ENCODE data around the gene OXSR1. TPM values are rescaled to one million over a fixed set of nuclear protein-coding genes. Genes with fewer than 3 reads are reported as not detected.

Gene OXSR1
- total and polyA plus RNA-seq, 2 of the 13 experiments (the other 11 are each of a cell fraction or from before 2014, with no cell fraction given): 27.4 to 32.6 TPM

DNA sequence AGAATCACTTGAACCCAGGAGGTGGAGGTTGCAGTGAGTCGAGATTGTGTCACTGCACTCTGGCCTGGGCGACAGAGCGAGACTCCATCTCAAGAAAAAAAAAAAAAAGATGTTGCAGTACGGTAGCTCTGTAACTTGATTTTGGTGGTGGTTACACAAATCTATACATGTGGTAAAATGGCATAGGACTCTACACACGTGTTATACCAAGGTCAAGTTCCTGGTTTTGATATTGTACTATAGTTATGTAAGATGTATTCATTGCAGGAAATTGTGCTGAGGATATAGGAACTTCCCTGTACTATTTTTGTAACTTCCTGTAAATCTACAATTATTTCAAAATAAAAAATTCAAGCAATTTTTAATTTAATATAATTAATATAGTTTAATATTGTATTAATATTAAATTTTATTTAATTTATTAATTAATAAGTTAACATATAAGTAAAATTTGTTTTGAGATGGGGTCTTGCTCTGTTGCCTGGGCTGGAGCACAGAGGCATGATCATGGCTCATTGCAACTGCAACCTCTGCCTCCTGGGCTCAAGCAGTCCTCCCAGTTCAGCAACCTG, 16.9 kb upstream of the OXSR1 start:
- no peaks in the 10 kb centered on the region for H3K27me3 ChIP-seq (ENCODE audit: control insufficient read depth in 1 of 2, insufficient read depth in 2 of 2, low read length in 2 of 2)
- peaks cover 7% of the 10 kb centered on the region; the same call in 1 of the 2 replicates for H3K4me1 ChIP-seq (ENCODE audit: insufficient read depth, low read length)
- no peak overlapping the region for H3K4me3 ChIP-seq (replicated peaks in 1 of 3; ENCODE audit: insufficient read depth in 1 of 3, low read depth in 2 of 3, low read length in 3 of 3)
- FAIRE-seq (no peak), ATAC-seq (no peak), DNase-seq (ENCODE audit: low spot score) (no peak)
- no peak for TF ChIP-seq IRX3 (CRISPR knock-in tag; IDR thresholded peaks at IDR 0.05; ENCODE audit: borderline replicate concordance, low read depth)
- no peak for TF ChIP-seq NR2F2 (IDR thresholded peaks at IDR 0.05; ENCODE audit: borderline replicate concordance, low read depth)
- no peak for TF ChIP-seq ZNF251 (CRISPR knock-in tag; IDR thresholded peaks at IDR 0.05)
- TF ChIP-seq ZNF441 (CRISPR knock-in tag; IDR thresholded peaks at IDR 0.05; ENCODE audit: borderline replicate concordance): no peak
- TF ChIP-seq NKX3-1 (CRISPR knock-in tag; IDR thresholded peaks at IDR 0.05): no peak
- no peak for TF ChIP-seq ZNF746 (CRISPR knock-in tag; IDR thresholded peaks at IDR 0.05)
- no peak for TF ChIP-seq BHLHE40 (IDR thresholded peaks at IDR 0.05; ENCODE audit: low read length)
- TF ChIP-seq ZNF607 (CRISPR knock-in tag; IDR thresholded peaks at IDR 0.05; ENCODE audit: borderline replicate concordance): no peak
- TF ChIP-seq ZNF562 (CRISPR knock-in tag; IDR thresholded peaks at IDR 0.05; ENCODE audit: borderline replicate concordance): no peak
- TF ChIP-seq ZNF674 (CRISPR knock-in tag; IDR thresholded peaks at IDR 0.05; ENCODE audit: low read depth): no peak
- TF ChIP-seq, protein P1, sequence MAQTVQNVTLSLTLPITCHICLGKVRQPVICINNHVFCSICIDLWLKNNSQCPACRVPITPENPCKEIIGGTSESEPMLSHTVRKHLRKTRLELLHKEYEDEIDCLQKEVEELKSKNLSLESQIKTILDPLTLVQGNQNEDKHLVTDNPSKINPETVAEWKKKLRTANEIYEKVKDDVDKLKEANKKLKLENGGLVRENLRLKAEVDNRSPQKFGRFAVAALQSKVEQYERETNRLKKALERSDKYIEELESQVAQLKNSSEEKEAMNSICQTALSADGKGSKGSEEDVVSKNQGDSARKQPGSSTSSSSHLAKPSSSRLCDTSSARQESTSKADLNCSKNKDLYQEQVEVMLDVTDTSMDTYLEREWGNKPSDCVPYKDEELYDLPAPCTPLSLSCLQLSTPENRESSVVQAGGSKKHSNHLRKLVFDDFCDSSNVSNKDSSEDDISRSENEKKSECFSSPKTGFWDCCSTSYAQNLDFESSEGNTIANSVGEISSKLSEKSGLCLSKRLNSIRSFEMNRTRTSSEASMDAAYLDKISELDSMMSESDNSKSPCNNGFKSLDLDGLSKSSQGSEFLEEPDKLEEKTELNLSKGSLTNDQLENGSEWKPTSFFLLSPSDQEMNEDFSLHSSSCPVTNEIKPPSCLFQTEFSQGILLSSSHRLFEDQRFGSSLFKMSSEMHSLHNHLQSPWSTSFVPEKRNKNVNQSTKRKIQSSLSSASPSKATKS (CRISPR knock-in tag; IDR thresholded peaks at IDR 0.05): no peak
- 0 out of 2 replicates have a peak, but pooled peaks cover 9% of the 10 kb centered on the region for H3K9me3 ChIP-seq (ENCODE audit: low read length)
- no peaks in the 10 kb centered on the region for H3K79me2 ChIP-seq (ENCODE audit: insufficient read depth, low read length)
- no peaks in the 10 kb centered on the region for H3K36me3 ChIP-seq (replicated peaks in 1 of 2; ENCODE audit: control insufficient read depth in 1 of 2, insufficient read depth in 2 of 2, low read length in 2 of 2)
- no peak overlapping the region for H3K4me2 ChIP-seq (ENCODE audit: low read depth, low read length)
- no TSS peak for BruUV-seq (replicated peaks)
- intact Hi-C loops (cut with micrococcal nuclease; ENCODE audit: unreplicated experiment) (no loop called here), in situ Hi-C loops (cut with HindIII; ENCODE audit: extremely low pct_ligation_motif_present, low pct_unique_long_range_greater_than_20kb) (loop anchor here (25.0 kb wide), 1 partner anchor 314 kb away; the partner anchor contains the start of gene ACVR2B)
- ChIA-PET CTCF (ENCODE audit: low intra/inter-chr PET ratio, low total read pairs) (no interaction called here), POLR2A (interaction anchor here (1.7 kb wide), 1 partner anchor 11 kb away, joined by 4 read pairs; the partner anchor contains the start of gene ACAA1)
- no peaks in the 10 kb centered on the region for H4K20me1 ChIP-seq (ENCODE audit: insufficient read depth, low read length)
- no peak overlapping the region for H2AFZ ChIP-seq (ENCODE audit: low read length)
- 57% methylated on average over 5 of the region's 5 CpGs for WGBS (ENCODE audit: low lambda C conversion rate)
- H3K27ac ChIP-seq (ENCODE audit: extremely low read length, insufficient read depth, low read length): no peak overlapping the region
- no peak overlapping the region for H3K9ac ChIP-seq (ENCODE audit: insufficient read depth, low read depth, low read length)
